ENCODE results near the gene IL12B. TPM values are rescaled to one million over a fixed set of nuclear protein-coding genes. Genes with fewer than 3 reads are reported as not detected.

The IL12B gene
- total RNA-seq, 1 experiment from 2014 or later: not detected

Other genes starting within 250 kb of the IL12B start
- 1.7 and 5.1 TPM in 2 replicates for gene EBF1, start 230.6 kb downstream of the IL12B start, total RNA-seq (2014; rRNA removed; shearing (Covaris generic); ENCODE audit: low replicate concordance)
- gene RNF145, start 120.9 kb downstream of the IL12B start, total RNA-seq (2014; rRNA removed; shearing (Covaris generic); ENCODE audit: low replicate concordance): 30.8 and 53.5 TPM in 2 replicates
- gene UBLCP1, start 67.2 kb downstream of the IL12B start, total RNA-seq (2014; rRNA removed; shearing (Covaris generic); ENCODE audit: low replicate concordance): 32.3 and 43.1 TPM in 2 replicates

Measured in MG63 (cell line).